ENCODE data around the gene MMP13. TPM values are rescaled to one million over a fixed set of nuclear protein-coding genes. Genes with fewer than 3 reads are reported as not detected.
"Not testable (repeated sequence)": the region's sequence is repeated elsewhere in the genome, so short reads cannot be mapped to it uniquely, and the experiment has no call there.

MMP13 gene
- total RNA-seq, 3 donors from 2014 or later: not detected

- TF ChIP-seq, protein P1, sequence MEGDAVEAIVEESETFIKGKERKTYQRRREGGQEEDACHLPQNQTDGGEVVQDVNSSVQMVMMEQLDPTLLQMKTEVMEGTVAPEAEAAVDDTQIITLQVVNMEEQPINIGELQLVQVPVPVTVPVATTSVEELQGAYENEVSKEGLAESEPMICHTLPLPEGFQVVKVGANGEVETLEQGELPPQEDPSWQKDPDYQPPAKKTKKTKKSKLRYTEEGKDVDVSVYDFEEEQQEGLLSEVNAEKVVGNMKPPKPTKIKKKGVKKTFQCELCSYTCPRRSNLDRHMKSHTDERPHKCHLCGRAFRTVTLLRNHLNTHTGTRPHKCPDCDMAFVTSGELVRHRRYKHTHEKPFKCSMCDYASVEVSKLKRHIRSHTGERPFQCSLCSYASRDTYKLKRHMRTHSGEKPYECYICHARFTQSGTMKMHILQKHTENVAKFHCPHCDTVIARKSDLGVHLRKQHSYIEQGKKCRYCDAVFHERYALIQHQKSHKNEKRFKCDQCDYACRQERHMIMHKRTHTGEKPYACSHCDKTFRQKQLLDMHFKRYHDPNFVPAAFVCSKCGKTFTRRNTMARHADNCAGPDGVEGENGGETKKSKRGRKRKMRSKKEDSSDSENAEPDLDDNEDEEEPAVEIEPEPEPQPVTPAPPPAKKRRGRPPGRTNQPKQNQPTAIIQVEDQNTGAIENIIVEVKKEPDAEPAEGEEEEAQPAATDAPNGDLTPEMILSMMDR (IDR thresholded peaks at IDR 0.05): no peak
- intact Hi-C loops (cut with DNase I, micrococcal nuclease): no loop called here
- ATAC-seq (no peak), DNase-seq (no peak)
- no peaks in the 10 kb centered on the region for H3K9me3 ChIP-seq
- H3K4me3 ChIP-seq: no peak overlapping the region
- H3K36me3 ChIP-seq (ENCODE audit: low read depth): no peaks in the 10 kb centered on the region
- H3K4me1 ChIP-seq (ENCODE audit: low read depth): no peaks in the 10 kb centered on the region
Measured at GRCh38 chr11:102986815-102987214, 31.3 kb upstream of the MMP13 start.

GRCh38 chr11:102985850-102986249, 30.3 kb upstream of the MMP13 start:
- no peaks in the 10 kb centered on the region for H3K9me3 ChIP-seq
- no peak overlapping the region for H3K4me3 ChIP-seq
- intact Hi-C loops (cut with DNase I, micrococcal nuclease): no loop called here
- ATAC-seq: no peak
- no peaks in the 10 kb centered on the region for H3K36me3 ChIP-seq (ENCODE audit: low read depth)
- TF ChIP-seq, protein P1 (IDR thresholded peaks at IDR 0.05): no peak
- no peak for DNase-seq
- no peaks in the 10 kb centered on the region for H3K4me1 ChIP-seq (ENCODE audit: low read depth)

- H3K4me3 ChIP-seq: no peak overlapping the region
- H3K9me3 ChIP-seq: no peaks in the 10 kb centered on the region
- no peaks in the 10 kb centered on the region for H3K4me1 ChIP-seq (ENCODE audit: low read depth)
- DNase-seq (no peak), ATAC-seq (no peak)
- TF ChIP-seq, protein P1 (IDR thresholded peaks at IDR 0.05): no peak
- intact Hi-C loops (cut with DNase I, micrococcal nuclease): no loop called here
- H3K36me3 ChIP-seq (ENCODE audit: low read depth): no peaks in the 10 kb centered on the region
Measured at GRCh38 chr11:102983486-102983885, 28.0 kb upstream of the MMP13 start.

GRCh38 chr11:102981324-102981910, 25.9 kb upstream of the MMP13 start:
- no peaks in the 10 kb centered on the region for H3K36me3 ChIP-seq (ENCODE audit: low read depth)
- DNase-seq (no peak), ATAC-seq (no peak)
- intact Hi-C loops (cut with DNase I, micrococcal nuclease): no loop called here
- no peaks in the 10 kb centered on the region for H3K4me1 ChIP-seq (ENCODE audit: low read depth)
- no peaks in the 10 kb centered on the region for H3K9me3 ChIP-seq
- no peak overlapping the region for H3K4me3 ChIP-seq
- TF ChIP-seq, protein P1 (IDR thresholded peaks at IDR 0.05): no peak

GRCh38 chr11:102974552-102975280, 19.2 kb upstream of the MMP13 start:
- Histone ChIP-seq H3K36me3 (ENCODE audit: low read depth) (no peaks in the 10 kb centered on the region), H3K4me1 (ENCODE audit: low read depth) (no peaks in the 10 kb centered on the region), H3K9me3 (no peaks in the 10 kb centered on the region), H3K4me3 (no peak overlapping the region)
- intact Hi-C loops (cut with DNase I, micrococcal nuclease): no loop called here
- TF ChIP-seq, protein P1 (IDR thresholded peaks at IDR 0.05): no peak
- DNase-seq (no peak), ATAC-seq (no peak)

- DNase-seq; ATAC-seq; H3K36me3 ChIP-seq (ENCODE audit: low read depth); H3K4me1 ChIP-seq (ENCODE audit: low read depth); H3K4me3 ChIP-seq; intact Hi-C loops (cut with DNase I, micrococcal nuclease); H3K9me3 ChIP-seq: not testable (repeated sequence)
Measured at GRCh38 chr11:102973698-102974097, 18.2 kb upstream of the MMP13 start.

All from mucosa of descending colon (tissue), 3 donors.